HUES48 (cell line): Measurements from ENCODE around the gene GFPT2.

Experiments
- H3K27ac ChIP-seq: one replicate; pipeline ENCODE4 v1.7.0; 2013; ENCODE audit warnings: low read depth, low read length, inconsistent platforms
- H3K27me3 ChIP-seq: 2 replicates; pipeline ENCODE4 v1.6.1; 2013; ENCODE audit warnings: mild to moderate bottlenecking, low read length; ENCODE audit not compliant: control insufficient read depth, insufficient read depth
- H3K36me3 ChIP-seq: 2 replicates; pipeline ENCODE4 v1.6.1; 2013; ENCODE audit warnings: low read length; ENCODE audit not compliant: control insufficient read depth, insufficient read depth
- H3K4me1 ChIP-seq: 2 replicates; pipeline ENCODE4 v1.6.1; 2013; ENCODE audit warnings: mild to moderate bottlenecking, low read length; ENCODE audit not compliant: control insufficient read depth, insufficient read depth
- H3K4me3 ChIP-seq: 2 replicates; pipeline ENCODE4 v1.5.1; 2013; ENCODE audit warnings: mild to moderate bottlenecking, low read depth, low read length
- H3K9ac ChIP-seq: 2 replicates; pipeline ENCODE4 v1.6.1; 2013; ENCODE audit warnings: mild to moderate bottlenecking, low read depth, low read length, moderate library complexity
- H3K9me3 ChIP-seq: 2 replicates; pipeline ENCODE4 v1.6.1; 2013; ENCODE audit warnings: low read length; ENCODE audit not compliant: control insufficient read depth, insufficient read depth

The GFPT2 gene

DNA sequence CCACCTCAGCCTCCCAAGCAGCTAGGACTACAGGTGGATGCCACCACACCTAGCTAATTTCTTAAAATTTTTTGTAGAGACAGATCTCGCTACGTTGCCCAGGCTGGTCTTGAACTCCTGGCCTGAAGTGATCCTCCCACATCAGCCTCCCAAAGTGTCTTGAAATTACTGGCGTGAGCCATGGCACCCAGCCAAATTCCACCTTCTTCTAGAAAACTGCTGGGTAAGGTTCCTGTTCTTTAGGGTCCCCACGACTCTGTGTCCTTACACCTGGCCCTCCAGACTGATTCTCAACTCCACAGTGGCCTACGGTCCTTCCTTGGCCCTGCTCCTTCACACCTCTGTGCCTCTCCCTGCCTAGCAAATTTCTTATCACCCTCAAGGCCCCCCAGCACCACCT is 63.2 kb downstream of the GFPT2 start:
- peaks cover 7% of the 10 kb centered on the region for H3K36me3 ChIP-seq
- no peaks in the 10 kb centered on the region for H3K27me3 ChIP-seq
- peaks cover 16% of the 10 kb centered on the region for H3K4me1 ChIP-seq
- H3K9me3 ChIP-seq: no peaks in the 10 kb centered on the region
- H3K4me3 ChIP-seq: no peak overlapping the region
- H3K9ac ChIP-seq: no peak overlapping the region
- no peak overlapping the region for H3K27ac ChIP-seq

DNA sequence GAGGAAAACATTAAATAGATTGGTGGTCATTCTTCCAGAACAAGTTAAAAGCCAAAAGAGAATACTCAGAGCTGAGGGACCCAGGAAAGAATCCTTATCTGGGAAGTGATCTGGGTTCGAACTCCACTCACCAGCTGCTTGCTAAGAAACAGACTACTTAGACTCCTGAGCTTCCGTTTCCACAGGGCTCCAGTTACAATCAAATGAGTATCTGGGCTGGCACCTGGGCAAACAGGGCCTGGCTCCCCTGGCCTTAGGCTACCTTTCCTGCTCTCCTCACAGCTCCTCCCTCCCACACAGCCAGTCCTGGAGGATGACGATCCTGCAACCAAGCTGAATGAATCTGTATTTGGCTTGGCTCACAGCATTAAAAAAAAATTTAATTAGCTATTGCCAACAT is 63.7 kb downstream of the GFPT2 start:
- H3K9ac ChIP-seq: no peak overlapping the region
- H3K4me3 ChIP-seq: no peak overlapping the region
- no peak overlapping the region for H3K27ac ChIP-seq

DNA sequence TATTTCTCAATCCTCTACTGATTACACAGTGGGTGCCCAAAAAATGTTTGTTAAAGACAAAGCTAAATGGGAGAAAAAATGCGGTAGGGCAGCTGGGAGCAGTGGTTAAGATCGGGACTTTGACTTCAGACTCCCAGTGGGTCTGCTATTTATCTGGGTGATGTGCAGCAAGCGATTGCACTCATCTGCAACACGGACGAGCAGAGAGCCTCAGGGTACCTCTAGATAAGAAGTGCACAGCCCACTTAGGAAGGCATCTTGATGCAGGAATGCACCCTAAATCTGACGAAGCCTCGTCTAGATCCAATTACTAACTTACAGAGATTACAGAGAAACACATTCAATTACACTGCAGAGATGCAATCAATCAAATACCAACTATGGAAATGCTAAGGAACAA is 65.3 kb downstream of the GFPT2 start:
- Histone ChIP-seq H3K9me3 (no peaks in the 10 kb centered on the region), H3K9ac (no peak overlapping the region), H3K4me1 (peaks cover 12% of the 10 kb centered on the region), H3K27me3 (no peaks in the 10 kb centered on the region), H3K4me3 (no peak overlapping the region), H3K36me3 (peaks cover 12% of the 10 kb centered on the region), H3K27ac (no peak overlapping the region)

More for the DNA sequence above, 63.7 kb downstream of the GFPT2 start:
- Histone ChIP-seq H3K36me3 (peaks cover 7% of the 10 kb centered on the region), H3K4me1 (peaks cover 16% of the 10 kb centered on the region), H3K9me3 (no peaks in the 10 kb centered on the region), H3K27me3 (no peaks in the 10 kb centered on the region)

DNA sequence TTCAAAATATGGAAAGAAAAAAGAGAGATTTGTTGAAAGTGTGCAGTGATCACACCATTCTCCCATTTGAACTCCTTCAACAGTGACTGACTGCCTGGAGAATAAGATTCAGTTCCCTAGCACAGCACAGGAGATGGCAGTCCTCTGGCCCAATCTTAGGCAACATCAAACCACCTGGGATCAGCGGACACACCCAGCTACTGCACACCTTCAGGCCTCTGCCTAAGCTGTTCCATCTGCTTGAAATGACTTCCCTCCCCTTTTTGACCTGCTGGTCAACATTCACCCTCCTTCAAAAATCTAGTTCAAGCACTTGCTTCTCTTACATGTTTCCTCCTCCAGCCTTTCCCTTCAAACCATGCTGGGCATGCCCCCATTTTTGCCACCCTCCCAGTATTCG is 65.7 kb downstream of the GFPT2 start:
- H3K27me3 ChIP-seq: no peaks in the 10 kb centered on the region
- peaks cover 12% of the 10 kb centered on the region for H3K36me3 ChIP-seq
- H3K9ac ChIP-seq: no peak overlapping the region
- H3K4me1 ChIP-seq: peaks cover 12% of the 10 kb centered on the region
- no peaks in the 10 kb centered on the region for H3K9me3 ChIP-seq
- H3K4me3 ChIP-seq: no peak overlapping the region
- H3K27ac ChIP-seq: no peak overlapping the region

DNA sequence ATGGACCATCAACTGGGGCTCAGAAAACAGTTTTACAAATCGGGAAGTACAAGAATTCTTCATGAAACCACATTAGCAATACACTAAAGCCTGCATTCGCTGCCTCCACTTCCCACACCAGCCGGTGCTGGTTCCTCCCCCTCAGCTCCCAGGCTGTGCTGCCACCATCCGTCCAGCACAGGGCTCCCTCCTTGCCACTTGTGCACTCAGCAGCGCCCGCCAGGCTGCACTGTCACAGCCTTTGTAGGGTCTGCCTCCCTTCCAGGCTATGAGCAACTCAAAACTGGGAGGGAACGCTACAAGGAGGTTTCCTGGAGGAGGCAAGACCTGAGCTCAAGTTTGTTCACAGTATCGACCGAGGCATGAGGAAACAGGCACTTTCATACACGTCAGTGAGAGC is 69.0 kb downstream of the GFPT2 start:
- H3K4me1 ChIP-seq: peaks cover 2% of the 10 kb centered on the region; the same call in 1 of the 2 replicates
- no peaks in the 10 kb centered on the region for H3K27me3 ChIP-seq
- no peaks in the 10 kb centered on the region for H3K9me3 ChIP-seq
- no peak overlapping the region for H3K9ac ChIP-seq
- peaks cover 21% of the 10 kb centered on the region for H3K36me3 ChIP-seq
- no peak overlapping the region for H3K27ac ChIP-seq
- no peak overlapping the region for H3K4me3 ChIP-seq

DNA sequence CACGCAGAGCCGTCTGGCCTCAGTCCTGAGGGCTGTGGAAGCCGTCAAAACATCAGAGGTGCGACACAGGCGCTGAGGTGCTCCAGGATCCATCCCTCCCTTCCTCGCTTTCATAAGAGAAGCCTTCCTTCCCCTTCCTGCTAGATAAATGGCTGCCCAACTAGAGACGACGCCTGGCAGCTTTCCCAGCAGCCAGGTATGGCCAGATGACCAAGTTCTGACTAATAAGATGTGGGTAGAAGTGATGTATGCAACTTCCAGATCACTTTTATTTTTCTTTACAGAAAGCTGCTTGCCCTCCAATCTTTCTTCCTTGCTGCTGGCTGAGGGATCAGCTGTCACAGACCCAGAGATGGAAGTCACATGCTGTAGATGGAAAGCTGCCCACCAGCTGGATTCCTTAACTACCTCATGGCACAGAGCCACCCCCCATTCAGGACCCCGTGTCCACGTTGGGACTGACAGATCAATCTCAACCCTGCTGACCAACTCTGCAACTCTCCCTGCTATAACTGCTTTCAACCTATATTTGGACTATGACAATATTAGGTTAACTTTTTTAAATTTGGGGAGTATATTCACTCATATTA is 70.0 kb downstream of the GFPT2 start:
- Histone ChIP-seq H3K4me1 (no peaks in the 10 kb centered on the region), H3K9me3 (no peaks in the 10 kb centered on the region), H3K4me3 (no peak overlapping the region), H3K27me3 (no peaks in the 10 kb centered on the region), H3K9ac (no peak overlapping the region), H3K27ac (no peak overlapping the region), H3K36me3 (peaks cover 24% of the 10 kb centered on the region)

DNA sequence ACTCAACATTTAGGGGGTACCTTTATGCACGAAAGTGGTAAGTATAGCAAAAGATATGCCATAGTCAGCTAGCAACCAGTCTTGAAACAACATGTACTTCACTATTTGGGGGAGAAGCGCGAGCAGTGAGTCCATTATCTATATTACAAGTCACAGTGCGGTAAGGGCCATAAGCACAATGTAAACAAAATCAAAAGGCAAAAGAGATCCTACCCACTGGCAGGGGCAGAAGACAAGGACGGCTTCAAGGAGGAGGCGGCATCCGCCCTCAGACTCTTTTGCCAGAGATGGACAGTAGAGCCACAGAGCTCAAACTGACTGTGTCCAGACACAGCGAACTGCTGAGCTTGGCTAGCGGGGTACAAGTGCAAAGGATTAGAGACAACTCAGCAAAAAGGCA is 70.9 kb downstream of the GFPT2 start:
- Histone ChIP-seq H3K9me3 (no peaks in the 10 kb centered on the region), H3K36me3 (peaks cover 33% of the 10 kb centered on the region), H3K27ac (no peak overlapping the region), H3K9ac (no peak overlapping the region), H3K4me3 (no peak overlapping the region), H3K27me3 (no peaks in the 10 kb centered on the region), H3K4me1 (no peaks in the 10 kb centered on the region)

DNA sequence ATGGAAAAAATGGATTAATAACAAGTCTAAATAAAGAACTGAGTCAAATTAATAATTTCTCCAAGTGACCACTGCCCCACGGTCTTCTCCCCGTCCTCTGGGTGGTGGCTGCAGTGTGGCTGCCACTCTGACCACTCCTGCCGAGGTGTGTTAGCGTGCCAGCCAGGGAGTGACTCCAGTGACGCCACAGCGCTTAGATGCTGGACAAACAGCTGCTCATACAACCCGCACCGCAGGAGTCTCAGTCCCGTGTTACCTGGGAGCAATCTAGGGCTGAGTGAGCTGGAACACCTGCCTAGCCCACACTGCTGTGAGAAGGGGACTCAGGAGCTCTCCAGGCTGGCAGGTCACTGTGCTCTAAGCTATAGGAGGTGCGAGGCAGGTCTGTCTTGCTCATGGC is 71.4 kb downstream of the GFPT2 start:
- peaks cover 36% of the 10 kb centered on the region for H3K36me3 ChIP-seq
- no peak overlapping the region for H3K27ac ChIP-seq
- H3K4me3 ChIP-seq: no peak overlapping the region
- no peaks in the 10 kb centered on the region for H3K27me3 ChIP-seq
- H3K9ac ChIP-seq: no peak overlapping the region
- no peaks in the 10 kb centered on the region for H3K9me3 ChIP-seq
- no peaks in the 10 kb centered on the region for H3K4me1 ChIP-seq

DNA sequence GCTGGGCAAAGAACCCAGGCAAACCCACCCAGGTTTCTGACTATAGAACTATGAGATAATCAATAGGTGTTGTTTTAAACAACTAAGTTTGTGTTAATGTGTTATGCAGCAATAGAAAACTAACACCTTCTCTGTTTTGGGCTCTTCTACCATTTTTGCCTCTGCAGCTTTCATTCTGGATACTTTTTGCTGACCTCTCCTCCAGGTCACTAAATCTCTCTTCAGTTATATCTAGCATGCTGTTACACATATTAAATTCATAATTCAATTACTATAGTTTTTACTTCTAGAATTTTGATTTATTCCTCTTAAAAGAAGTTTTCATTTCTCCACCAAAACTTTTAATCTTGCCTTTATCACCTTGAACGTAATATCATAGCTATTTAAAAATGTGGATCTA is 78.4 kb downstream of the GFPT2 start:
- H3K36me3 ChIP-seq: peaks cover 43% of the 10 kb centered on the region

DNA sequence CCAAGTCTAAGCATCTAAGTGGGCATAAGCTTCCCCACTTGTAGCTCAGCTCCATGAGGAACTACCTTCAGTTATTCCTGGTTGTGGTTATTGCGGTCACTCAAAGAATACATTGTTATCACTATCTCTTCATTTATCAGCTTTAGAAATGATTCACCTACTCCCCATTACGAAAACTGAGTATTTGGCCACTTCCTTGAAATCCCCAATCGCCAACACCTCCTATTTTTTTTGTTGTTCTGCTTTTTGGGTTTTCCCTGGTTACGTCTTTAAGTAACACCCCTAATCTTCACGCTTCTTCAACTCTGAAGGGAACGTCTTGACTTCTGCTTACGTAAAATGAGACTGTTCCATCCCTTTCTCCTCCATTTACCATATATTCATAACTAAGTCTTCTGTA is 81.9 kb downstream of the GFPT2 start:
- Histone ChIP-seq H3K9me3 (peaks cover 14% of the 10 kb centered on the region), H3K4me3 (no peak overlapping the region), H3K36me3 (peaks cover 42% of the 10 kb centered on the region), H3K4me1 (no peaks in the 10 kb centered on the region), H3K27ac (no peak overlapping the region), H3K27me3 (no peaks in the 10 kb centered on the region), H3K9ac (no peak overlapping the region)

More for the DNA sequence above, 78.4 kb downstream of the GFPT2 start:
- no peak overlapping the region for H3K4me3 ChIP-seq
- no peaks in the 10 kb centered on the region for H3K27me3 ChIP-seq
- no peak overlapping the region for H3K27ac ChIP-seq
- H3K9ac ChIP-seq: no peak overlapping the region
- peaks cover 9% of the 10 kb centered on the region for H3K9me3 ChIP-seq
- no peaks in the 10 kb centered on the region for H3K4me1 ChIP-seq

DNA sequence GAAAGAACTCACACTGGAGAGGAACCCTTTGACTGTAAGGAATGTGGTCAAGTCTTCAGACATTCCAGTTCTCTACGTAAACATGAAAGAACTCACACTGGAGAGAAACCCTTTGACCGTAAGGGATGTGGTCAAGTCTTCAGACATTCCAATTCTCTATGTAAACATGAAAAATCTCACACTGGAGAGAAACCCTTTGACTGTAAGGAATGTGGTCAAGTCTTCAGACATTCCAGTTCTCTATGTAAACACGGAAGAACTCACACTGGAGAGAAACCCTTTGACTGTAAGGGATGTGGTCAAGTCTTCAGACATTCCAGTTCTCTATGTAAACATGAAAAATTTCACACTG is 93.9 kb downstream of the GFPT2 start:
- no peak overlapping the region for H3K27ac ChIP-seq
- H3K4me3 ChIP-seq: no peak overlapping the region
- H3K9me3 ChIP-seq: peaks cover 92% of the 10 kb centered on the region
- no peak overlapping the region for H3K9ac ChIP-seq
- peaks cover 79% of the 10 kb centered on the region for H3K36me3 ChIP-seq
- no peaks in the 10 kb centered on the region for H3K4me1 ChIP-seq
- no peaks in the 10 kb centered on the region for H3K27me3 ChIP-seq
